TTC549 (cell line): ENCODE measurements around the gene ZNF536.
"Not testable (repeated sequence)": the region's sequence is repeated elsewhere in the genome, so short reads cannot be mapped to it uniquely, and the experiment has no call there.

ENCODE experiments used
- FAIRE-seq: peaks from 2 replicates; lab custom pipeline; 2012; peaks lifted over from hg19 to GRCh38; lab: Jason Lieb, UNC

The ZNF536 gene

DNA sequence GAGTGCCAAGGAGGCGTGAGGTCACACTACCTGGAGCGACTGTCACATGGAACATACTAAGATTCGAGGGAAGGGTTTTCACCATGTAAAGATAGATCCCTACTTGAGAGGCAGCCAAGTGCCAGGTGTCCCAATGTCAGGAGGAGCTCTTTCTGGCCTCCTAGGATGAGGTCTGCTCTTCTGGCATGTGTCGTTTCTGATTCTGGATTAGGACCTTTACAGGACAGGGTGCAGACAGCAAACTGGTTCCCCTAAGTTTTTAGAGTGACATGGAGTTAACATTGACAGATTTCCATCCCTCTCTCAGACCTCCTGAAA, 75.3 kb downstream of the ZNF536 start:
- no peak for FAIRE-seq

DNA sequence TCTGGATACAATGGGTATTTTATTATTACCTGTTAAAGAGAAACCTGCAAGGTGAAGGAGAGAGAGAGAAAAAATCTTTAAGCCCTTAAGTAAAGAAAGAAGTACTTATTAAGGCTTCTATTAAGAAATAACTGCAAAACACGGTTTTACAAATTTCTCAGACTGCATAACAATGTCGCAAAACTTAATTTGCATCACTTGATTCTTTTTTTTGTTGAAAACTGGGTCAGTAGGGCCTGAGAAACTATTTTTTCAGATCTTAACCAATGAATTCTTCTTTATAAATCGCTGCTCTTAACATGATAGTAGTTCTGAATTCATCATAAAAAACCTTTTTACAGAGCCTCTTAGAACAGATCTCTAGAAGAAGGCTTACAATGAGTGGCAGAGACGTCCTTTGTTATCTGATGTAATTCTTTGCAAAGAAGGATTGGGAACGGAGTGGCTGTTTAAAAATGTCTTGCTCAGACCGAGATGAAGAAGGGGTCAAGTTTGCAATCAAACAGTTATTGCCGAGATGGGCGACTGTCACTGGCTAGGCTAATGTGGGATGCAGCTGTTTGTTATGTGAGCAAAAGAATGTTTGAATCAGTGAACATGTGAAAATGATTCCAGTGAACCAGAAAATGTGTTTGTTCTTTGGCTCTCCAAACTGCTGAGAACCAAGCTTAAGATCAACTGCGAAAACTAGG, 76.3 kb downstream of the ZNF536 start:
- no peak for FAIRE-seq

DNA sequence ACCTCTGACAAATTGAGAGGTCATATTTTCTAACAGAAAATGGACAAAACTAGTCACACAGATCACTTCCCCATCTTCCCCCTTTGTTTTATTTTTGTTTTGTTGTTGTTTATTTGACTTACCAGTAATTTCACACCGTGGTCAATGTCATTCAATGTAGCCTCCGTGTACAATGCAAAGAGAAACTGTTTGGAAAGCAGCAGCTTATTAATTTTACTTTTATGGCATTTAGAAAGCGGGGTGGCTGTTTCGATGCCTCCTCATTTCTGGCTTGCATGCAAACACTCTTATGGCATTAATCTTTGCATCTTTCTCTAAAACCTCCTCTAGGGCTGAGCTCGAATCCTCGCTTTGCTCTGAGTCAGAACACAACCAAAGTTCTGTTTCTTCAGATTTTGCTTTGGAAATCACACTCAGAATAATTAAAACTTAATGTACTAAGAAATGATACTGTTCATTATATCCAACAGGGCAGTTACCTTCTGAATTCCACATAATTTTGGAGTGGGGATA, 77.0 kb downstream of the ZNF536 start:
- no peak for FAIRE-seq

DNA sequence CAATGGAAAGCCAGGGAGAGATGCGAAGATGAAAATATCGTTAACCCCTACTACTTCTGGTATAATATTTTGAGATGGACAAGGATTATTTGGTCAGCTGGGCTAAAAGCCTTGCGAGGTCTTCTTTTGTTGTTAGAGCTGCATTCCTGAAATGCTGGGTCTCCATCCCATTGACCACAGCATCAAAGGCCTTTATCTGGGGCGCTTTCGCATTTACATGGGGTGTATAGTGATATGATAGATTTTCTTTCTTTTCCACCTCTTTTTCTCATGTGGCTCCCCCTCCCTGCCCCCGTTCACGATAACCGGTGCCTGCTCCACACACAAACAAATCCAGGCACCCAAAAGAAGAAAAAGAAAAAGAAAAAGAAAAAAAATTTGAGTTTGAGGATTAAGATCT, 77.5 kb downstream of the ZNF536 start:
- no peak for FAIRE-seq

DNA sequence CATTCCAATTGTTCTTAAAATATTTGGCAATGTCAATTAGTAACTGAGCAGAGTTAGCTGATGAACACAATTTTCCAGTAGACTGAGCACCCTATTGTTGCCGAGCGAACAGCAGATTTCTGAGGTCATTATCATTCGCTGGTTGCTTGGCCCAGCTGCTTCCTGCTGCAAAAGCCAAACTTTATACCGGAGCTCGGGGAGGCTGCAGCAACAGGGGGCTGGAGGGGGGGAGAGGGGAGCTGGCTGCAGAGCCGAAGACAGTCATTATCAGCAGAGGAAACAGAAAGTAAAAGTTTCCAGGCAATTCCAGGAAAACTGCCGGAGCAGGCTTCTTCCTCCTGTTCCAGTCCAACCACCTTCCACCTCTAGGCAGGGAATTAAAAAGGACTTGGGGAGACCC, 77.9 kb downstream of the ZNF536 start:
- no peak for FAIRE-seq

DNA sequence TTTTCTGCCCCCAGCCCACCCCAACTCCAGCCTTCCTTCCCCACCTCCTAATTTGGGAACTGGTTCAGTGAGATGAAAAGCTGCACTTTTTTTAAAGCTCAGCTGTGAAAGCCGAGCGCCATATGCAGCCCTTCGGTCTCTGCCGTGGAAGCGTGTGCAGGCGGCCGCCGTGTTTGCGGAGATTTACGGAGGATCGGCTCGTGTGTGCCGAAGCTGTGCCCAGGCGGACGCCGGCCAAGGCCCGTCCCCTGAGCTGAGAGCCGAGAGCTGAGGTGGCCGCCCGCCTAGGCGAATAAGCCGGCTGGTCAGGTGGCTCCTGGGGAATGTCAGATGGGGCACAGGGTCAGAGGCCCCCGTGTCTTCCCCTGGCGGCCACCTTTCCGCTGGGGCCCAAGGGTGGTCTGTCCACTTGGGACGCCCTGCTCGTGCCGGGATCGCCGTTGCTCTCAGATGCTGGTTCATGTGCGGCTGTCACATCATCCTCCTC, 78.7 kb downstream of the ZNF536 start:
- no peak for FAIRE-seq

DNA sequence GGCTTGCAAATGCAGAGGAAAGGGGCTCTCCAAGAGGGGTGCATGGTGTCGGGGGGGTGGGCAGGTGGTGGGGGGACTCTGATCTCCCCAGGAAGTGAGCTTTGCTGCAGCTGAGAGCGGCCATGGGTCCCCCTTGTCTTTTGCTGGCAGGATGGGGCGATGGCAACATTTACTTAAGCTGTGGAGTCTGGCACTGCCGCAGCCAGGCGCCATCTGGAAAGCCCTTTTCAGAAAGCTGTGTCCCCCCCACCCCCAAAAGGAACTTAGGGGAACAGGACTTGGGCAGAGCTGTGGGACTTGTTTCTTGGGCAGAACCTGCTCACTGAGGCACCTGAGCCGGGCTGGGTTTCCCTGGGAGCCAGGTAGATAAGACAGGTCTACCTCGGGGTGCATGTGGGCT, 80.7 kb downstream of the ZNF536 start:
- no peak for FAIRE-seq

DNA sequence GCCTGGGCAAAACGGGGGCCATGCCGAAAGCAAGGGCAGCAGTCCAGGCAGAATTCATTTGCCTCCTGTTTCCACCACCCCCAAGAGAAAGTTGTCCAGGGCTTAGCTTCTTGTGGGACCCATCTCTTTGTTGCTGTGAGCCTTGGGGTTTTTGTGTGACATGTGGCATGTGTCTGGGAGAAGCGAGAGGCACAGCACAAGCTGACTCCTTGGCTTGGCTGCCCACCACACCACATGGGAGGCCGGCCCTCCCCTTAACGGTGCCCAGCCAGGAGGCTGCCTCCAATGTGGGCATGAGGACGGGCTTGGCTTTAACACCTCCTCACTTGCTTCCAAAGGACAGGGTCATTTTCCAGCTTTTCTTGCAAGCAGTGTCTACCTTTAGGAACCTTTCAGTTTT, 81.6 kb downstream of the ZNF536 start:
- FAIRE-seq = no peak

DNA sequence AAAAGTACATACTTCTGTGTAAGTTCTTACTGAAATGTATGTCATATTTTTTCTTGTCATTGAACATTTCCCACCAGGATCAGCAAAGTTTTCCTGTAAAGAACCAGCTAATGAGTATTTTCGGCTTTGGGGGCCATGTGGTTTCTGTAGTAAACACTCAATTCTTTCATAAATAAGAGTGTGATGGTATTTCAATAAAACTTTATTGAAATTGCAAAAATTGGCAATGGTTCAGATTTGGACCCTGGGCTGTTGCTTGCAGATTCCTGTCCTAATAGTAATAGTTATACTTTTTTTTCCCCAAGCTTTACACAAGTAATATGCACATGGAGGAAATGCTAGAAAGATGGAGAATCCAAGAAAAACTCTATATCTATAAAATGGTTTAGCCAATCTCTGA, 83.7 kb downstream of the ZNF536 start:
- no peak for FAIRE-seq

DNA sequence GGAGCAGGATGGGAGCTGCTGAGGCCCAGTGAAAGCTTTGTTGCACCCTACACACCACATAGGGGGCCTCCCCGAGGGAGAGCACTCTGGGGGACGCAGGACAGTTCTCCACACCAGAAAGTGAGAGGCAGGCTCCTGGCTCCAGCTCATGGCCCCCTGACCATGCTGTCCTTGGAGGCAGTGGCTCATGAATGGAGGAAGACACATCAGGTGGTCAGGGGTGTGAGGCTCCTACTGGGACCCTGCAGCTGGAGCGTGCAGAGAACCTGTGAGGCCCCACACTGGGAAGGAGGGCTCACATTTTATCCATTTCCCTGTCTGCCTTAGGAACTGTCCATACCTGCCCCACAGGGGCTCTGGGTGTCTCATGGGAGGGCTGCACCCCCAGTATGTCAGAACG, 85.3 kb downstream of the ZNF536 start:
- FAIRE-seq = no peak

DNA sequence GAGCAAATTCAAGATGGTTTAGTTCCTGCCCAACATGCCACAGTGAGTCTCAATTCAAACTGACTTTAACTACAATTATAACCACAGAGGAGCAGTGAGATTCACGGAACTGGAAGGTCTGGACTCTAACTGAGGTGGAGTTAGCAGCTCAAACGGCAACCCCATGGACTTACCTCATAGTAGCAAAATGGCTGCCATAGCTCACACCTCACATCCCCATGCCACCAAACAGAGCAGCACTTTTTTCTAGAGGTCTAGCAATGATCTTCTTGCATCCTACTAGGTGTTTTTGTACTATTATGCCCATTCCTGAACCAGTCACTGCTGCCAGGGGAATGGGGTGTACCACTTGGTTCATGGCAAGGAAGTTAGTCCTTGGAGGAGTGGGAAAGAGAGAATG, 87.7 kb downstream of the ZNF536 start:
- FAIRE-seq = no peak

DNA sequence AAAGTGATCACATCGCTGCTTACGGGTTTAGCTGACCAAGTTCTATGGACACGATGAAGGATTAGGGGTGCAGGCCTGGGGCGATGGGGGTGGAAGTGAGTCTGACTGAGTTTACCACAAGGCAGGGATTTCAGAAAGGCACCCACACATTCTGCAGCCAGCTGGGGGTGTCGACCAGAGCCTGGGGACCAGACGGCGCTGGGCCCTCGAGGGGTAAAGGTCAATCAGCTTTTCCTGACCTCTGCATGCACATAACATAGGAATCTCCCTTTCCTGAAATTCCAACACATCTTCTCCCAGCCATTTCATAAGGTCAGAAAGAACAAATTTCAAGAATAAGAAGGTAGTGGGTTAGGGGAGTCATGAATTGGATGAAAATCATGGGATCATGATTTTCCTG, 92.0 kb downstream of the ZNF536 start:
- no peak for FAIRE-seq

DNA sequence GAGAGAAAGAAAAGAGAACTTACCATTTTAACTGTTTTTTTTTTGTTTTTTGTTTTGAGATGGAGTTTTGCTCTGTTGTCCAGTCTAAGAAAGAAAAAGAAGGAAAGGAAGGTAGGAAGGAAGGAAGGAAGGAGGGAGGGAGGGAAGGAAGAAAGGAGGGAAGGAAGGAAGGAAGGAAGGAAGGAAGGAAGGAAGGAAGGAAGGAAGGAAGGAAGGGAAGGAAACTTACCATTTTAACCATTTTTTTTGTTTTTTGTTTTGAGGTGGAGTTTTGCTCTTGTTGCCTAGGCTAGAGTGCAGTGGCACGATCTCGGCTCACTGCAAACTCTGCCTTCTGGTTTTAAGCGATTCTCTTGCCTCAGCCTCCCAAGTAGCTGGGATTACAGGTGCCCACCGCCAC, 94.4 kb downstream of the ZNF536 start:
- FAIRE-seq = not testable (repeated sequence)

DNA sequence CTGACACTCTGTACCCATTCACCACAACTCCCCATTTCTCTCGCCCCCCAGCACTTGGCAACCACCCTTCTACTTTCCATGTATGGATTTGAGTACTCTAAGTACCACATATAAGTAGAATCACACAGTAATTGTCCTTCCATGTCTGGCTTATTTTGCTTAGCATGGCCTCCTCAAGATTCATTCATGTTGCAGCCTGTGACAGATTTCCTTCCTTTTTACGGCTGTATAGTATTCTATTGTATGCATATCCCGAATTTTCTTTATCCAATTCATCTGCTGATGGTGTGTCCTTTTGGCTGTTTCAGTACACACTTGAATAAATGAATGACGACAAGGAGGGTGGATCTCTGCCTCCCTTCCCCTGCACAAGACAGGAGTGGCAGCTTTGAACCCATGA, 95.1 kb downstream of the ZNF536 start:
- no peak for FAIRE-seq

DNA sequence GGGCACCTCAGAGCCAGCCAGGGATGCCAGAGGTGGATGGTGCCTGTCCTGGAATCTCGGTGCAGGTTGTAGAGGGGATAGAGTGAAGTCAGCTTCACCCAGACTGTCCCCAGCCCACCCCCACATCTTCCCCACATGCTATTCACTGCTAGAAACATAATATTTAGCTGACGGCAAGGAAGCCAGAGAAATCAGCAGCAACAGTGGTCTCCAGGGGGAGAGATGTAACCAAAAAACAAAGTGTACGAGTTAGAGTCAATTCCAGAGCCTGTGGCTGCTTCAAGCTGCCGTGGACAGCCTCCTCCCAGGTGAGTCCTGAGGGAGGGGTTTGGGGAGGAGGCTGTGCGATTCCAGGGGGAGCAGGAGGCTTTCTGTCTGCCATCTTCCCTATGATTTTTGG, 97.6 kb downstream of the ZNF536 start:
- FAIRE-seq = no peak

DNA sequence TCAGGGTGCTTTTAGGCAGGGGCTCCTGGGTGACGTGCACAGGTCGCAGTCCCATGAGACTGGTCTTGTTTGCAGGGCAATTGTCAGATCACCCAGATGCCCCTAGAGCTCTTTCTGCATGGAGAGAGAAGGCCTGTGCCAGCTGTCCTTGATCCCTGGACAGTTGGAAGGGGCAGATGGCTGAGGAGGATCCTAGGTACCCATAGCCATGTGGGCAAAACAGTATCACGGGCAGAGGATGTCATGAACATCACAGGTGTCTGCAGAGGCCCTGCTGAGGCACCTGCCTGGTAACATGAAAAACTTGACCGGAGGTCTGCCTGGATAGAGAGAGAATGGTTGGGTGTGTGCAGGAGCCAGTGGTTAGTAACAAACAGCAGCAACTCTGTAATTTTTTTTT, 99.3 kb downstream of the ZNF536 start:
- FAIRE-seq = no peak

DNA sequence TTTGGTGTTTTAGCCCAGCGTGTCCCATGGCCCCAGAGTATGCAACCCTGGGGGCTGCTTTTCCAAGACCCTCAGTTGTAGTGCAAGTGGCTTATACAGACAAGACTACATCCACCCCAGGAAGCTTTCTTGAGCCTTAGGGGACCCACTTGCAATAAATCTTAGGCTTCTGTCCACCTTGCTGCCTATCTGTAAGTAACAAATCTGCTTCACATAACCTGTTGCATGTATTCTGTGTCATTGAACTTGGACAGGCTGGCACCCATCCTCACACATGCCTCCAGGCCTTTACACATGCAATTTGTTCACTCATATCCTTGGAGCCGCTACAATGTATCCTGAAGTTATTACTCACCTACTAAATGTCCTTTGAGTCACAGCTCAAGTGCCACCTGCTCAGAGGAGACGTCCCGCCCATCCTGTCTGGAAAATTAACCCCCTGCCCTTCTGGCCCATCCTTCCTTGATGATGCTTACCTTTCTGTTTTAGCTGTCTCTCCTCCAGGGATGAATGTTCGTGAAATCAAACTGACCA, 101.2 kb downstream of the ZNF536 start:
- FAIRE-seq = no peak

DNA sequence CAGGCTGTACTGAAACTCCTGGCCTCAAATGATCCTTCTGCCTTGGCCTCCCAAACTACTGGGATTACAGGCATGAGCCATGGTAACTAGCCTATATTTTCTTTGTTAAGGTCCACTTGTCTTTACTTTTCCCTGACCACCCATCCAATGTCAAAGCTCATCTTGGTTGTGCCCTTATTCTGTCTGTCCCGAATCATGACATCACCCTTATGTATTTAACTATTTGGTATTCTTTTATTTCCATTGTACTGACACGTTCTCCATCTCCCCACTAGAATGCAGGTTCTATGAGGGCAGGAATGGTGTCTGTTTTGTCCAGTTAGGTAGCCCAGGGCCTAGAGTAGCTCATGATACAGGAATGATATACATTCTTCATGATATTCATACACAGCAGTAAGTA, 104.8 kb downstream of the ZNF536 start:
- no peak for FAIRE-seq

DNA sequence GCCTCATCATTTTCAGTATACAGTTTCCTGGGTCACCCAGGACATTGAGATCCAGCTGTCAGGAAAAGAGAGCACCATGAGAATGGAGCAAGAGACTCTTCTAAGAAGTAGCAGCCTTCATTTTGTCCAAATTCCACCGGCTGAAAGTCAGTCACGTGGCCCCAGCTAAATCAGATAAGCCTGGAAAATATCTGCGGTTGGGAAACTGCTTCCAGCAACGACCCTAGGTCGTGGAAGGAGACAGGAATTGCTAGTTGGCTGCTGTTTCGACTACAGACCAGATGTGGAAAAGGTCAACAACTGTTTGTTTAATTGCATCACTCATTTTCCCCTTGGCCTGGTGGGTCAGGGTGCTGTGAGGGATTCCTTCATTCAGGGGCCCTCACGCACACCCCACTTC, 107.0 kb downstream of the ZNF536 start:
- FAIRE-seq = no peak

DNA sequence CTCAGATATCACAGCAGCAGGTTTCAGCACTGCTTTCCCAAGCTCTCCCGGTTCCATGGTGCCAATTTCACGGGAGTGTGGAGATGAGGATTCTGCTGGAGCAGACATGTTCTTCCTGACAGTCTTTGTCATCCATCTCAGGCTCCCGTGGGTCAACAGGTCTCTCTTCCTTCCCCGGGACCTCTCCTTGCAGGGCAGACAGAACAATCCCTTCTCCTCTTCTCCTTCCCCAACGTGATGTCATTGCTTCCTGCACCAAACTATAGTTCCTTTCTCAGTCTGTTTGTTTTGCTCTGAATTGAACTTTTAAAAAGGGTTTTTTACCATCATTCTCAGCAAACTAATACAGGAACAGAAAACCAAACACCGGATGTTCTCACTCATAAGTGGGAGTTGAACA, 107.9 kb downstream of the ZNF536 start:
- no peak for FAIRE-seq

DNA sequence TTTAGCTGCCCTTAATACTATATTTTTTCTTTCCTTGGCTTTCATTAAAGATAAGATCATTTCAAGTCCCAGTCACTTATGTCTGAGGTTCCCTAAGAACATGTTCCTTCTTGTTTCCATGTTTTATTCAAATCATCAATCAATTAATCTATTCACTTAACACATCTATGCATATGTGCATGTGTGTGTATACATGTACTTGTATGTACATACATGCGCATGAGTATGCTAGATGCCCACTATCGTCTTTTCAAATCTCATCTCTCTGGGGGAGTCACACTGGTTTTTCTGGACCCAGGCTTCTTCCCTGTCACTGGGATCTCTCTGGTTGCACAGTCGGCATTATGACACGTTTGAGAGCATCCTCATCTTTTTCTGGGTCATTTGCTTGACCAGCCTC, 108.9 kb downstream of the ZNF536 start:
- no peak for FAIRE-seq

DNA sequence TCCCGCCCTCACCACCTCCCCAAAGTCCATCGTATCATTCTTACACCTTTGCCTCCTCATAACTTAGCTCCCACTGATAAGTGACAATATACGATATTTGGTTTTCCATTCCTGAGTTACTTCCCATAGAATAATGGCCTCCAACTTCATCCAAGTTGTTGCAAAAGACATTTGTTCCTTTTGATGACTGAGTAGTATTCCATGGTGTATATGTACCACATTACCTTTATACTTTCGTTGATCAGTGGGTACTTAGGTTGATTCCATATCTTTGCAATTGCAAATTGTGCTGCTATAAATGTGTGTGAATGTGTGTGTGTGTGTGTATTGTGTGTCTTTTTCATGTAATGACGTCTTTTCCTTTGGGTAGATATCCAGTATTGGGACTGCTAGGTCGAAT, 109.6 kb downstream of the ZNF536 start:
- no peak for FAIRE-seq

DNA sequence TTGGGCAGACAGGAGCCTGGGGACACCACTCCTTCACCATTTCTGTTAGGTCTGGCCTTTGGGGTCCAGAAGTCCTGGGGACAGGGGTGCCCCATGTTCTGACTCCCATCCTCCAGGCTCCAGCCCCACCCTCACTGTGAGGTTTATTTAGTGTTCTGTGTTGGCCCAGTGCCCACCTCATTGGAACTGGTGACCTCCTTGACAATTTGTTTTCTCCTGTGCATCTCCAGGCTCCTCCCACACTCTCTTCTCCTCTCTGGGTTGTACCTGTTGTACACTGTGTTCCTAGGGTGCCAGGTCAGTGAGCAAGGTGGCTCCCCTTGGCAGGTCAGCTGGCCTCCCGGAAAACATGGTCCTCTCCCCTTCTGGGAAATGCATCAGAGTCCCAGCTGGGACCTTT, 110.8 kb downstream of the ZNF536 start:
- FAIRE-seq = no peak

DNA sequence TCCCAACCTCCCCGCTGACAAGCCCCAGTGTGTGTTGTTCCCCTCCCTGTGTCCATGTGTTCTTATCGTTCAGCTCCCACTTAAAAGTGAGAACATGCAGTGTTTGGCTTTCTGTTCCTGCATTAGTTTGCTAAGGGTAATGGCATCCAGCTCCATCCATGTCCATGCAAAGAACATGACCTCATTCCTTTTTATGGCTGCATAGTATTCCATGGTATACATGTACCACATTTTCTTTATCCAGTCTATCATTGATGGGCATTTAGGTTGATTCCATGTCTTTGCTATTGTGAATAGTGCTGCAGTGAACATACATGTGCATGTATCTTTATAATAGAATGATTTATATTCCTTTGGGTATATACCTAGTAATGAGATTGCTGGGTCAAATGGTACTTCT, 114.1 kb downstream of the ZNF536 start:
- FAIRE-seq = not testable (repeated sequence)

DNA sequence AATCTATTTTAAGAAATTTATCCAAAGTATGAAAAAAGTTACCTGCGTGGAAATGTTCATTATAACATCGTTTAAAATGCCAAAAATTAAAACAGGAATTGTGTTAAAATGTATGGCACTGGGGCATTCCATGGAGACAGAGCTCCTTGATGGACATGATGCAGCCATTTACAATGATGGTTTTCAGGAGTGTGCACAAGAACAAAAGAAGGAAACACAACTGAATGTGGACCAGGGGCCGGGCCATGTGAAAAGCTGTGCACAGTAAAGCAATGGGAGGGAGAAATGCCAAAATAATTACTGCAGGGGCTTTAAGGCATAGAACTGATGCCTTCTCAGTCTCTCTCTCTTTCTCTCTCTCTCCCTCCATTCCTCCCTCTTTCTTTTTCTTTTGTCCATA, 115.0 kb downstream of the ZNF536 start:
- no peak for FAIRE-seq
